Fibroblast of the aortic adventitia (primary cell): ENCODE measurements around the gene HCFC2. TPM values are rescaled to one million over a fixed set of nuclear protein-coding genes. Genes with fewer than 3 reads are reported as not detected.
"Not testable (repeated sequence)": the region's sequence is repeated elsewhere in the genome, so short reads cannot be mapped to it uniquely, and the experiment has no call there.

Experiments
- DNase-seq: peaks from one replicate; pipeline ENCODE4 v3.0.0-alpha.2; 2010; ENCODE audit warnings: low read depth
- H3K4me3 ChIP-seq: 2 replicates; pipeline ENCODE4 v1.5.1; 2011; ENCODE audit warnings: low read depth, mild to moderate bottlenecking, control low read depth, low read length, moderate library complexity
- CTCF ChIP-seq: IDR thresholded peaks from 2 replicates; pipeline ENCODE4 v1.5.1; 2011; ENCODE audit warnings: mild to moderate bottlenecking, low read length, control low read depth, inconsistent platforms; ENCODE audit not compliant: insufficient read depth
- total RNA-seq: library from RNA; depleted of rRNA; stranded (reverse); fragments of >200 nt; gene quantifications from 2 replicates; pipeline ENCODE4 v1.2.3, GENCODE V29; 2012; ENCODE audit warnings: low replicate concordance

HCFC2 gene
- total RNA-seq, 1 donor = 30.5 TPM

- no peak for TF ChIP-seq CTCF
- peak; percentile 36 for DNase-seq
- H3K4me3 ChIP-seq = no peak overlapping the region
These were observed 41.1 kb downstream of the HCFC2 start for GRCh38 chr12:104105461-104105860.

GRCh38 chr12:104106965-104107364, 42.6 kb downstream of the HCFC2 start:
- H3K4me3 ChIP-seq = no peak overlapping the region

GRCh38 chr12:104108755-104109445, 44.6 kb downstream of the HCFC2 start:
- no peak overlapping the region for H3K4me3 ChIP-seq
- peak; percentile 90 for DNase-seq
- TF ChIP-seq CTCF = peak; percentile 92

More at GRCh38 chr12:104106965-104107364, 42.6 kb downstream of the HCFC2 start:
- no peak for DNase-seq
- no peak for TF ChIP-seq CTCF

GRCh38 chr12:104109446-104110271, 45.3 kb downstream of the HCFC2 start:
- no peak for DNase-seq
- H3K4me3 ChIP-seq = no peak overlapping the region
- no peak for TF ChIP-seq CTCF

- DNase-seq, H3K4me3 ChIP-seq: not testable (repeated sequence)
These were observed 50.7 kb downstream of the HCFC2 start for GRCh38 chr12:104114834-104115586.

- no peak overlapping the region for H3K4me3 ChIP-seq
- peak; percentile 10 for DNase-seq
- TF ChIP-seq CTCF = no peak
These were observed 51.2 kb downstream of the HCFC2 start for GRCh38 chr12:104115587-104115975.

- no peak for TF ChIP-seq CTCF
- no peak overlapping the region for H3K4me3 ChIP-seq
- DNase-seq = peak; percentile 75
These were observed 56.7 kb downstream of the HCFC2 start for GRCh38 chr12:104121001-104121400.
